Naive thymus-derived CD4-positive, alpha-beta T cell (primary cell): ENCODE results near the gene ZNF513. TPM values are rescaled to one million over a fixed set of nuclear protein-coding genes. Genes with fewer than 3 reads are reported as not detected.

ENCODE experiments used
- ATAC-seq: fragments of 150-1000 bp; cut with Tn5 transposase; 2 replicates; pipeline ENCODE4 v1.10.0; 2021; ENCODE audit warnings: mild to moderate bottlenecking, moderate library complexity
- CTCF ChIA-PET: fragments of 350-600 bp; sonication (Branson Sonifier 250); formaldehyde crosslinking; loops from one replicate; lab custom pipeline; 2021; ENCODE audit warnings: antibody characterized with exemption; lab: Charles Lee
- POLR2A ChIA-PET: fragments of 350-600 bp; sonication (Branson Sonifier 250); formaldehyde crosslinking; loops from one replicate; lab custom pipeline; 2021; ENCODE audit warnings: antibody characterized with exemption, inconsistent platforms; lab: Charles Lee
- DNase-seq, 9 donors: peaks; one replicate each; pipeline versions ENCODE4 v3.0.0 to v3.0.0-alpha.2; 2020 to 2022; ENCODE audit warnings: mixed read lengths in 1 of 9
- H3K27ac ChIP-seq: one replicate; pipeline ENCODE4 v1.7.0; 2013; ENCODE audit warnings: mild to moderate bottlenecking, low read depth, low read length, moderate library complexity
- H3K27me3 ChIP-seq, 2 donors: one replicate each; pipeline ENCODE4 v1.7.0; 2013; ENCODE audit warnings: low read length in 2 of 2, mild to moderate bottlenecking in 2 of 2, moderate library complexity in 2 of 2; ENCODE audit not compliant: control insufficient read depth in 2 of 2, insufficient read depth in 2 of 2
- H3K36me3 ChIP-seq, 3 experiments: 1 replicate in 2 of 3; 2 replicates in 1 of 3; pipeline ENCODE4 v1.7.0; 2013; ENCODE audit warnings: low read length in 3 of 3, mild to moderate bottlenecking in 3 of 3, moderate library complexity in 1 of 3; ENCODE audit not compliant: insufficient read depth in 3 of 3, control insufficient read depth in 2 of 3
- H3K4me1 ChIP-seq, 2 donors: one replicate each; pipeline ENCODE4 v1.7.0; 2013; ENCODE audit warnings: low read length in 2 of 2, mild to moderate bottlenecking in 2 of 2, moderate library complexity in 1 of 2; ENCODE audit not compliant: control insufficient read depth in 2 of 2, insufficient read depth in 2 of 2
- H3K4me3 ChIP-seq: 2 replicates; pipeline ENCODE4 v1.7.0; 2013; ENCODE audit warnings: mild to moderate bottlenecking, low read length
- H3K9me3 ChIP-seq, 3 experiments: 1 replicate in 2 of 3; 2 replicates in 1 of 3; pipeline ENCODE4 v1.7.0; 2013; ENCODE audit warnings: low read length in 3 of 3; ENCODE audit not compliant: control insufficient read depth in 2 of 3
- H3K27ac Mint-ChIP-seq, 9 donors: one replicate each; pipeline ENCODE4 v1.8.0; 2020 to 2022; ENCODE audit warnings: mixed read lengths in 9 of 9, mild to moderate bottlenecking in 8 of 9, moderate library complexity in 5 of 9, inconsistent platforms in 2 of 9
- H3K27me3 Mint-ChIP-seq, 5 donors: one replicate each; pipeline ENCODE4 v1.8.0; 2021 to 2022; ENCODE audit warnings: mixed read lengths in 5 of 5, mild to moderate bottlenecking in 1 of 5
- H3K36me3 Mint-ChIP-seq, 5 donors: one replicate each; pipeline ENCODE4 v1.8.0; 2020 to 2022; ENCODE audit warnings: mixed read lengths in 5 of 5, mild to moderate bottlenecking in 3 of 5, inconsistent platforms in 1 of 5
- H3K4me1 Mint-ChIP-seq, 7 donors: one replicate each; pipeline ENCODE4 v1.8.0; 2020 to 2022; ENCODE audit warnings: mixed read lengths in 7 of 7, mild to moderate bottlenecking in 3 of 7, inconsistent platforms in 1 of 7
- H3K4me3 Mint-ChIP-seq, 10 donors: one replicate each; pipeline ENCODE4 v1.8.0; 2020 to 2022; ENCODE audit warnings: mild to moderate bottlenecking in 10 of 10, mixed read lengths in 10 of 10, moderate library complexity in 6 of 10, inconsistent platforms in 2 of 10
- H3K9me3 Mint-ChIP-seq, 11 donors: one replicate each; pipeline ENCODE4 v1.8.0; 2020 to 2022; ENCODE audit warnings: mixed read lengths in 11 of 11, mild to moderate bottlenecking in 4 of 11, inconsistent platforms in 1 of 11, moderate library complexity in 1 of 11
- intact Hi-C, 2 donors: fragments of 100-400 bp; cut with micrococcal nuclease; formaldehyde crosslinking; loops; one replicate each; pipeline ENCODE4 v1.15.1; 2023
- polyA plus RNA-seq, 2 donors: library from polyadenylated mRNA; unstranded; fragments of 300-500 nt; fragmentation: Illumina TruSeq; gene quantifications; one replicate each; pipeline ENCODE4 v1.2.3, GENCODE V29; 2021
- total RNA-seq, 6 experiments: library from RNA in 5 of 6; stranded (reverse) in 5 of 6; gene quantifications; 1 replicate in 5 of 6; 2 replicates in 1 of 6; pipeline ENCODE4 v1.2.3 and lab custom pipeline; 2021 to 2026

ZNF513 gene
- total and polyA plus RNA-seq, 7 experiments from 2014 or later = 2.6 to 23.2 (median 17.2) TPM

- Histone ChIP-seq H3K27ac (no peak overlapping the region), H3K9me3 (no peaks in the 10 kb centered on the region), H3K4me1 (peaks cover 26 to 27% of the 10 kb centered on the region in 2 donors), H3K36me3 (peaks cover 8 to 69% (median 36%) of the 10 kb centered on the region in 3 experiments), H3K4me3 (no peak overlapping the region), H3K27me3 (no peaks in the 10 kb centered on the region)
- no peak overlapping the region for H3K4me3 Mint-ChIP-seq
- CTCF ChIA-PET = no interaction called here
- POLR2A ChIA-PET = interaction anchor here (5.8 to 10.6 kb wide), 2 partner anchors 17 to 50 kb away, joined by 40 to 65 read pairs; partner anchors contain the start of genes GTF3C2 and MPV17
- H3K4me1 Mint-ChIP-seq = peaks cover 30 to 49% (median 39%) of the 10 kb centered on the region in 7 donors
- intact Hi-C loops = loop anchor here in 1 of 2 donors (5.0 kb wide), 1 partner anchor 156 kb away; the partner anchor contains the start of gene CAD
- peak overlapping the region in 3 of 9 donors; percentile 30 to 79 (median 46) for H3K27ac Mint-ChIP-seq
- DNase-seq (no peak), ATAC-seq (no peak)
- peaks cover 4 to 39% (median 19%) of the 10 kb centered on the region in 5 donors for H3K36me3 Mint-ChIP-seq
- no peaks in the 10 kb centered on the region for H3K27me3 Mint-ChIP-seq
- H3K9me3 Mint-ChIP-seq = no peaks in the 10 kb centered on the region
Measured at GRCh38 chr2:27373567-27373966, 7.0 kb downstream of the ZNF513 start.

GRCh38 chr2:27372937-27373336, 7.6 kb downstream of the ZNF513 start:
- H3K4me1 ChIP-seq = peaks cover 29 to 30% of the 10 kb centered on the region in 2 donors
- H3K27me3 Mint-ChIP-seq = no peaks in the 10 kb centered on the region
- no peaks in the 10 kb centered on the region for H3K9me3 Mint-ChIP-seq
- no peaks in the 10 kb centered on the region for H3K9me3 ChIP-seq
- H3K27ac ChIP-seq = peak overlapping the region; percentile 93
- H3K4me3 Mint-ChIP-seq = peak overlapping the region in 9 of 10 donors; percentile 10 to 99 (median 50)
- intact Hi-C loops = loop anchor here in 1 of 2 donors (5.0 kb wide), 1 partner anchor 156 kb away; the partner anchor contains the start of gene CAD
- H3K36me3 Mint-ChIP-seq = peaks cover 4 to 39% (median 19%) of the 10 kb centered on the region in 5 donors
- ATAC-seq (no peak), DNase-seq (no peak)
- no peak overlapping the region for H3K4me3 ChIP-seq
- peaks cover 14 to 65% (median 39%) of the 10 kb centered on the region in 3 experiments for H3K36me3 ChIP-seq
- H3K27ac Mint-ChIP-seq = peak overlapping the region in 7 of 9 donors; percentile 8 to 95 (median 79)
- ChIA-PET CTCF (interaction anchor here (1.4 kb wide), 1 partner anchor 16 kb away, joined by 4 read pairs; the partner anchor contains the start of gene GTF3C2), POLR2A (interaction anchor here (4.5 to 10.6 kb wide), 4 partner anchors 7 to 57 kb away, joined by 40 to 67 read pairs (median 55); partner anchors contain the start of genes GTF3C2, MPV17, NRBP1 and ZNF513)
- no peaks in the 10 kb centered on the region for H3K27me3 ChIP-seq
- H3K4me1 Mint-ChIP-seq = peaks cover 31 to 52% (median 43%) of the 10 kb centered on the region in 7 donors

- peaks cover 31 to 53% (median 46%) of the 10 kb centered on the region in 7 donors for H3K4me1 Mint-ChIP-seq
- CTCF ChIA-PET = interaction anchor here (0.6 to 3.0 kb wide), 3 partner anchors 9 to 312 kb away, joined by 3 to 10 read pairs (median 5); partner anchors contain the start of gene ZNF513
- H3K4me1 ChIP-seq = peaks cover 29 to 30% of the 10 kb centered on the region in 2 donors
- H3K4me3 Mint-ChIP-seq = peak overlapping the region; percentile 85 to 100 (median 96)
- no peaks in the 10 kb centered on the region for H3K27me3 Mint-ChIP-seq
- peak; percentile 8 for ATAC-seq
- peak overlapping the region; percentile 81 to 98 (median 94) for H3K27ac Mint-ChIP-seq
- H3K27ac ChIP-seq = peak overlapping the region; percentile 93
- DNase-seq = peak in 3 of 9 donors; percentile 16 to 45 (median 33)
- intact Hi-C loops = loop anchor here (1.0 to 5.0 kb wide), 23 partner anchors 9 to 586 kb away; partner anchors contain the start of genes CAD (in 2 of the 2), IFT172 (in 2 of the 2), MPV17 (in 2 of the 2) and NRBP1 (in 2 of the 2)
- no peaks in the 10 kb centered on the region for H3K27me3 ChIP-seq
- H3K36me3 ChIP-seq = peaks cover 27 to 65% (median 41%) of the 10 kb centered on the region in 3 experiments
- H3K4me3 ChIP-seq = peak overlapping the region; percentile 94
- H3K36me3 Mint-ChIP-seq = peaks cover 4 to 29% (median 26%) of the 10 kb centered on the region in 5 donors
- H3K9me3 ChIP-seq = no peaks in the 10 kb centered on the region
- POLR2A ChIA-PET = interaction anchor here (0.6 to 10.6 kb wide), 13 partner anchors 9 to 519 kb away, joined by 3 to 67 read pairs (median 5); partner anchors contain the start of genes AGBL5, GPN1, GTF3C2 and MPV17
- no peaks in the 10 kb centered on the region for H3K9me3 Mint-ChIP-seq
Measured at GRCh38 chr2:27370816-27371620, 9.5 kb downstream of the ZNF513 start.

- Histone ChIP-seq H3K4me1 (peaks cover 29 to 30% of the 10 kb centered on the region in 2 donors), H3K4me3 (peak within 1 kb of the TSS; percentile 94), H3K27me3 (no peaks in the 10 kb centered on the region), H3K9me3 (no peaks in the 10 kb centered on the region), H3K36me3 (peaks cover 27 to 63% (median 34%) of the 10 kb centered on the region in 3 experiments), H3K27ac (peak within 1 kb of the TSS; percentile 93)
- Mint-ChIP-seq H3K36me3 (peaks cover 4 to 28% (median 26%) of the 10 kb centered on the region in 5 donors), H3K4me3 (peak within 1 kb of the TSS; percentile 85 to 100 (median 96)), H3K9me3 (no peaks in the 10 kb centered on the region), H3K4me1 (peaks cover 29 to 53% (median 46%) of the 10 kb centered on the region in 7 donors), H3K27ac (peak within 1 kb of the TSS; percentile 81 to 99 (median 95)), H3K27me3 (no peaks in the 10 kb centered on the region)
- ChIA-PET POLR2A (interaction anchor here (0.7 to 10.6 kb wide), 11 partner anchors 10 to 319 kb away, joined by 3 to 67 read pairs (median 7); partner anchors contain the start of genes AGBL5, CCDC121, GPN1 and GTF3C2), CTCF (interaction anchor here (0.7 to 3.0 kb wide), 4 partner anchors 10 to 61 kb away, joined by 3 to 10 read pairs (median 4); partner anchors contain the start of gene ZNF513)
- DNase-seq (peak; percentile 96 to 100 (median 99)), ATAC-seq (peak; percentile 96)
- intact Hi-C loops = loop anchor here (1.0 to 5.0 kb wide), 23 partner anchors 10 to 585 kb away; partner anchors contain the start of genes CAD (in 2 of the 2), IFT172 (in 2 of the 2), MPV17 (in 2 of the 2) and NRBP1 (in 2 of the 2)
Measured at GRCh38 chr2:27370026-27370815, 10.3 kb downstream of the ZNF513 start, which contains the start of the genes EIF2B4 and SNX17. EIF2B4 (minus strand) TSS chr2:27370338; CDS start chr2:27370314, 24 bp downstream. SNX17 (plus strand) TSS chr2:27370616; CDS start chr2:27370744, 128 bp downstream.

- peaks cover 29 to 30% of the 10 kb centered on the region in 2 donors for H3K4me1 ChIP-seq
- peak overlapping the region; percentile 94 for H3K4me3 ChIP-seq
- peak overlapping the region; percentile 88 for H3K27ac ChIP-seq
- Mint-ChIP-seq H3K4me3 (peak overlapping the region; percentile 85 to 100 (median 94)), H3K36me3 (peaks cover 2 to 30% (median 25%) of the 10 kb centered on the region in 5 donors), H3K9me3 (no peaks in the 10 kb centered on the region), H3K27ac (peak overlapping the region; percentile 60 to 99 (median 91)), H3K27me3 (no peaks in the 10 kb centered on the region), H3K4me1 (peaks cover 29 to 53% (median 43%) of the 10 kb centered on the region in 7 donors)
- ChIA-PET CTCF (interaction anchor here (0.7 to 3.0 kb wide), 4 partner anchors 10 to 61 kb away, joined by 3 to 10 read pairs (median 4); partner anchors contain the start of gene ZNF513), POLR2A (interaction anchor here (0.7 to 10.6 kb wide), 9 partner anchors 9 to 259 kb away, joined by 3 to 67 read pairs (median 18); partner anchors contain the start of genes CCDC121, GPN1, GTF3C2 and MPV17)
- no peaks in the 10 kb centered on the region for H3K27me3 ChIP-seq
- no peak for DNase-seq
- H3K36me3 ChIP-seq = peaks cover 24 to 61% (median 30%) of the 10 kb centered on the region in 3 experiments
- H3K9me3 ChIP-seq = no peaks in the 10 kb centered on the region
- no peak for ATAC-seq
- intact Hi-C loops = loop anchor here (1.0 to 5.0 kb wide), 23 partner anchors 11 to 584 kb away; partner anchors contain the start of genes CAD (in 2 of the 2), IFT172 (in 2 of the 2), MPV17 (in 2 of the 2) and NRBP1 (in 2 of the 2)
Measured at GRCh38 chr2:27369471-27370025, 11.0 kb downstream of the ZNF513 start.
